PC-9 (cell line): Measurements from ENCODE around the gene DSG3. TPM values are rescaled to one million over a fixed set of nuclear protein-coding genes. Genes with fewer than 3 reads are reported as not detected.

ENCODE experiments used
- BruUV-seq: library from RNA; stranded (reverse); fragments of 400-500 nt; replicated peaks from 2 replicates; lab custom pipeline; 2021; lab: Mats Ljungman, UMichigan
- CTCF ChIA-PET: fragments of 300-600 bp; sonication (Branson Sonifier 250); formaldehyde crosslinking; loops from one replicate; lab custom pipeline; 2022; ENCODE audit warnings: antibody characterized with exemption; lab: Charles Lee
- POLR2A ChIA-PET: fragments of 300-600 bp; sonication (Branson Sonifier 250); formaldehyde crosslinking; loops from one replicate; lab custom pipeline; 2022; ENCODE audit warnings: antibody characterized with exemption; ENCODE audit not compliant: unreplicated experiment; lab: Charles Lee
- DNase-seq, 2 experiments: peaks; one replicate each; pipeline versions ENCODE4 v3.0.0 to v3.0.0-alpha.2; 2015 to 2022; ENCODE audit warnings: mixed read lengths in 1 of 2
- H2AFZ ChIP-seq: fragments of 200-600 bp; sonication (generic); 2 replicates; pipeline ENCODE4 v1.8.1; 2017; ENCODE audit warnings: antibody characterized with exemption
- H3F3A ChIP-seq: fragments of 200-600 bp; sonication (generic); 2 replicates; pipeline ENCODE4 v1.8.1; 2017; ENCODE audit warnings: antibody characterized with exemption, mild to moderate bottlenecking, low read depth; ENCODE audit not compliant: insufficient read depth
- H3K27ac ChIP-seq: fragments of 200-600 bp; sonication (generic); 2 replicates; pipeline ENCODE4 v1.6.1; 2016; ENCODE audit warnings: mixed run types
- H3K27me3 ChIP-seq: fragments of 200-600 bp; sonication (generic); 2 replicates; pipeline ENCODE4 v1.6.1; 2016; ENCODE audit warnings: low read depth, mixed run types; ENCODE audit not compliant: insufficient read depth
- H3K36me3 ChIP-seq: fragments of 200-600 bp; sonication (generic); 2 replicates; pipeline ENCODE4 v1.6.1; 2016; ENCODE audit warnings: low read depth, mixed run types
- H3K4me1 ChIP-seq: fragments of 200-600 bp; sonication (generic); replicated peaks from 2 replicates; pipeline ENCODE4 v1.6.1; 2016; ENCODE audit warnings: mixed run types; ENCODE audit not compliant: insufficient read depth
- H3K4me2 ChIP-seq: fragments of 200-600 bp; sonication (generic); 2 replicates; pipeline ENCODE4 v1.6.1; 2017; ENCODE audit warnings: mixed run types
- H3K4me3 ChIP-seq: fragments of 200-600 bp; sonication (generic); 2 replicates; pipeline ENCODE4 v1.6.1; 2016; ENCODE audit warnings: mixed run types
- H3K79me2 ChIP-seq: fragments of 200-600 bp; sonication (generic); 2 replicates; pipeline ENCODE4 v1.6.1; 2017; ENCODE audit warnings: low read depth, mixed run types
- H3K9me2 ChIP-seq: fragments of 200-600 bp; sonication (generic); 2 replicates; pipeline ENCODE4 v1.8.1; 2017; ENCODE audit warnings: mild to moderate bottlenecking; ENCODE audit not compliant: insufficient read depth
- H3K9me3 ChIP-seq: fragments of 200-600 bp; sonication (generic); 2 replicates; pipeline ENCODE4 v1.8.1; 2016; ENCODE audit warnings: low read depth; ENCODE audit not compliant: insufficient read depth
- H4K20me1 ChIP-seq: fragments of 200-600 bp; sonication (generic); 2 replicates; pipeline ENCODE4 v1.8.1; 2017; ENCODE audit not compliant: insufficient read depth
- CTCF ChIP-seq: fragments of 200-600 bp; sonication (generic); conservative IDR thresholded peaks from 2 replicates; pipeline ENCODE4 v1.6.1; 2017; ENCODE audit warnings: mixed run types, antibody characterized with exemption, mild to moderate bottlenecking, moderate library complexity
- EZH2 ChIP-seq: fragments of 200-600 bp; sonication (generic); IDR thresholded peaks from 2 replicates; pipeline ENCODE4 v1.8.0; 2017; ENCODE audit warnings: antibody characterized with exemption, low read depth
- intact Hi-C: fragments of 100-400 bp; cut with micrococcal nuclease; formaldehyde crosslinking; loops from one replicate; pipeline ENCODE4 v1.10.0; 2022; ENCODE audit not compliant: unreplicated experiment
- total RNA-seq: library from RNA; stranded (reverse); gene quantifications from 2 replicates; pipeline ENCODE4 v1.2.3, GENCODE V29; 2021

Gene DSG3
- total RNA-seq, 1 experiment from 2014 or later = 0.13 TPM

DNA sequence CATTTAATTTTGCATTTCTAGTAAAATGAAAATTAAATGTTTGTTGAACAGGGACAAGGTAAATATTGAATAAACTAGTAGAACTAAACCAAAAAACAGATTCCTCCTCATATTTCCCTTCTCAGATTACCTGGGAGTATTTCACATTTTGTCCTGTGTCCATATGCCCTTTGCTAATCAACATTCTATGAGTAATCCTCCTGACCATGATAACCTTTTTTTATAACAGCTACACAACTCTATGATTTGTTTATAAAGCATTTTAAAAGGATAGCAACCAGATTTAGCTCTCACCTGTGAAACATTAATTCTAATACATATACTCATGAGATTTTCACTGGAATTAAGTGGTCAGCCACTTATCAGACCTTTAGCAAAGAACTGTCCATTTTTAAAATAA is 43.3 kb downstream of the DSG3 start:
- Histone ChIP-seq H3K4me2 (peak overlapping the region; percentile 76), H3K27ac (peak overlapping the region; percentile 97)
- CTCF ChIA-PET = no interaction called here

GRCh38 chr18:31491586-31491985 is 44.0 kb downstream of the DSG3 start:
- no peaks in the 10 kb centered on the region for H3K9me2 ChIP-seq
- no peaks in the 10 kb centered on the region for H3K27me3 ChIP-seq
- H3K4me3 ChIP-seq = no peak overlapping the region
- no peaks in the 10 kb centered on the region for H4K20me1 ChIP-seq
- BruUV-seq = no TSS peak
- peak in 1 of 2 experiments; percentile 47 for DNase-seq
- peaks cover 33% of the 10 kb centered on the region for H3F3A ChIP-seq
- POLR2A ChIA-PET = no interaction called here
- H3K4me2 ChIP-seq = peak overlapping the region; percentile 76
- H2AFZ ChIP-seq = no peak overlapping the region
- CTCF ChIA-PET = no interaction called here
- H3K4me1 ChIP-seq = peaks cover 57% of the 10 kb centered on the region
- no peaks in the 10 kb centered on the region for H3K79me2 ChIP-seq
- no peak for TF ChIP-seq EZH2
- TF ChIP-seq CTCF = no peak
- H3K9me3 ChIP-seq = no peaks in the 10 kb centered on the region
- H3K36me3 ChIP-seq = no peaks in the 10 kb centered on the region
- intact Hi-C loops = loop anchor here (5.0 kb wide), 1 partner anchor 39 kb away; no protein-coding TSS in a partner anchor
- peak overlapping the region; percentile 97 for H3K27ac ChIP-seq

More for the DNA sequence above, 43.3 kb downstream of the DSG3 start:
- H3K9me2 ChIP-seq = no peaks in the 10 kb centered on the region
- no peaks in the 10 kb centered on the region for H4K20me1 ChIP-seq
- no peaks in the 10 kb centered on the region for H3K27me3 ChIP-seq
- no TSS peak for BruUV-seq
- H3K79me2 ChIP-seq = no peaks in the 10 kb centered on the region
- TF ChIP-seq CTCF = no peak
- no peak for TF ChIP-seq EZH2
- no peaks in the 10 kb centered on the region for H3K9me3 ChIP-seq
- peak in 1 of 2 experiments; percentile 70 for DNase-seq
- H2AFZ ChIP-seq = no peak overlapping the region
- peaks cover 57% of the 10 kb centered on the region for H3K4me1 ChIP-seq
- intact Hi-C loops = loop anchor here (5.0 kb wide), 1 partner anchor 39 kb away; no protein-coding TSS in a partner anchor
- POLR2A ChIA-PET = interaction anchor here (0.5 to 0.6 kb wide), 3 partner anchors 8 to 453 kb away, joined by 8 to 9 read pairs (median 9); no protein-coding TSS in a partner anchor
- H3K36me3 ChIP-seq = no peaks in the 10 kb centered on the region
- peaks cover 33% of the 10 kb centered on the region for H3F3A ChIP-seq
- peak overlapping the region; percentile 26; the same call in 1 of the 2 replicates for H3K4me3 ChIP-seq

GRCh38 chr18:31492671-31493070 is 45.1 kb downstream of the DSG3 start:
- Histone ChIP-seq H3K4me3 (no peak overlapping the region), H4K20me1 (no peaks in the 10 kb centered on the region), H3K27ac (peak overlapping the region; percentile 97; the same call in 1 of the 2 replicates), H2AFZ (no peak overlapping the region), H3F3A (peaks cover 35% of the 10 kb centered on the region), H3K27me3 (no peaks in the 10 kb centered on the region), H3K9me2 (no peaks in the 10 kb centered on the region), H3K9me3 (no peaks in the 10 kb centered on the region), H3K36me3 (no peaks in the 10 kb centered on the region), H3K79me2 (no peaks in the 10 kb centered on the region), H3K4me1 (peaks cover 50% of the 10 kb centered on the region), H3K4me2 (no peak overlapping the region)
- intact Hi-C loops = loop anchor here (5.0 kb wide), 1 partner anchor 40 kb away; no protein-coding TSS in a partner anchor
- no peak for DNase-seq
- no TSS peak for BruUV-seq
- TF ChIP-seq CTCF (no peak), EZH2 (no peak)
- POLR2A ChIA-PET = no interaction called here
- CTCF ChIA-PET = no interaction called here
